ENCODE data around the gene PASK.
A peak's percentile ranks its signal among the peaks of the same experiment; 100 is the strongest.

PASK gene

GRCh38 chr2:241153616-241154015 is 4.3 kb upstream of the PASK start:
- TF ChIP-seq REST (IDR thresholded peaks at IDR 0.05; ENCODE audit: low read depth) = no peak
- TF ChIP-seq TCF12 (IDR thresholded peaks at IDR 0.05; ENCODE audit: low read depth) = no peak
- TF ChIP-seq EP300 (IDR thresholded peaks at IDR 0.05; ENCODE audit: borderline replicate concordance) = no peak
- TF ChIP-seq TAF1 (IDR thresholded peaks at IDR 0.05; ENCODE audit: low read depth) = no peak
- TF ChIP-seq NFIC (IDR thresholded peaks at IDR 0.05) = no peak
- no peak for TF ChIP-seq CEBPB (IDR thresholded peaks at IDR 0.05)
- TF ChIP-seq CREB1 (IDR thresholded peaks at IDR 0.05; ENCODE audit: low read depth) = no peak
- no peak for TF ChIP-seq TEAD4 (IDR thresholded peaks at IDR 0.05)
- no peak for TF ChIP-seq YY1 (IDR thresholded peaks at IDR 0.05; ENCODE audit: low read depth)
- TF ChIP-seq FOXM1 (IDR thresholded peaks at IDR 0.05; ENCODE audit: borderline replicate concordance, low read depth) = no peak
- TF ChIP-seq RAD21 (IDR thresholded peaks at IDR 0.05; ENCODE audit: low read depth) = no peak
- TF ChIP-seq USF1 (IDR thresholded peaks at IDR 0.05) = no peak
- no peak for TF ChIP-seq EGR1 (IDR thresholded peaks at IDR 0.05)
- TF ChIP-seq MAX (IDR thresholded peaks at IDR 0.05) = no peak
- TF ChIP-seq ZBTB7A (IDR thresholded peaks at IDR 0.05; ENCODE audit: low read depth) = no peak

GRCh38 chr2:241151934-241152660 is 2.8 kb upstream of the PASK start:
- TF ChIP-seq TAF1 (IDR thresholded peaks at IDR 0.05; ENCODE audit: low read depth) = no peak
- no peak for TF ChIP-seq EGR1 (IDR thresholded peaks at IDR 0.05)
- TF ChIP-seq RAD21 (IDR thresholded peaks at IDR 0.05; ENCODE audit: low read depth) = no peak
- TF ChIP-seq CEBPB (IDR thresholded peaks at IDR 0.05) = no peak
- TF ChIP-seq YY1 (IDR thresholded peaks at IDR 0.05; ENCODE audit: low read depth) = no peak
- no peak for TF ChIP-seq EP300 (IDR thresholded peaks at IDR 0.05; ENCODE audit: borderline replicate concordance)

GRCh38 chr2:241150660-241151530 is 1.6 kb upstream of the PASK start:
- TF ChIP-seq EGR1 (IDR thresholded peaks at IDR 0.05) = 0 out of 2 replicates have a peak, but pooled peaks have one; percentile 24
- TF ChIP-seq USF1 (IDR thresholded peaks at IDR 0.05) = peak; percentile 54; the same call in 1 of the 2 replicates
- no peak for TF ChIP-seq TCF12 (IDR thresholded peaks at IDR 0.05; ENCODE audit: low read depth)
- no peak for TF ChIP-seq TEAD4 (IDR thresholded peaks at IDR 0.05)
- no peak for TF ChIP-seq REST (IDR thresholded peaks at IDR 0.05; ENCODE audit: low read depth)
- no peak for TF ChIP-seq CREB1 (IDR thresholded peaks at IDR 0.05; ENCODE audit: low read depth)

- TF ChIP-seq TAF1 (IDR thresholded peaks at IDR 0.05; ENCODE audit: low read depth) (peak; percentile 93), NFIC (IDR thresholded peaks at IDR 0.05) (no peak), ZBTB7A (IDR thresholded peaks at IDR 0.05; ENCODE audit: low read depth) (no peak), EGR1 (IDR thresholded peaks at IDR 0.05) (peak; percentile 31; the same call in 1 of the 2 replicates), CREB1 (IDR thresholded peaks at IDR 0.05; ENCODE audit: low read depth) (0 out of 2 replicates have a peak, but pooled peaks have one; percentile 30), MAX (IDR thresholded peaks at IDR 0.05) (peak; percentile 65), TCF12 (IDR thresholded peaks at IDR 0.05; ENCODE audit: low read depth) (0 out of 2 replicates have a peak, but pooled peaks have one; percentile 12), YY1 (IDR thresholded peaks at IDR 0.05; ENCODE audit: low read depth) (peak; percentile 96)
These were observed 820 bp upstream of the PASK start, which contains the start of gene PPP1R7 for GRCh38 chr2:241149925-241150659. Gene PPP1R7, plus strand, starts transcription at chr2:241150467. Its CDS starts 29 bp downstream, at chr2:241150496.

GRCh38 chr2:241149675-241149924 is 328 bp upstream of the PASK start:
- no peak for TF ChIP-seq MAX (IDR thresholded peaks at IDR 0.05)
- TF ChIP-seq YY1 (IDR thresholded peaks at IDR 0.05; ENCODE audit: low read depth) = no peak
- TF ChIP-seq NFIC (IDR thresholded peaks at IDR 0.05) = no peak
- TF ChIP-seq TCF12 (IDR thresholded peaks at IDR 0.05; ENCODE audit: low read depth) = no peak
- TF ChIP-seq CEBPB (IDR thresholded peaks at IDR 0.05) = no peak
- no peak for TF ChIP-seq RAD21 (IDR thresholded peaks at IDR 0.05; ENCODE audit: low read depth)
- TF ChIP-seq TAF1 (IDR thresholded peaks at IDR 0.05; ENCODE audit: low read depth) = no peak
- TF ChIP-seq EP300 (IDR thresholded peaks at IDR 0.05; ENCODE audit: borderline replicate concordance) = no peak
- TF ChIP-seq EGR1 (IDR thresholded peaks at IDR 0.05) = no peak
- TF ChIP-seq REST (IDR thresholded peaks at IDR 0.05; ENCODE audit: low read depth) = no peak
- no peak for TF ChIP-seq USF1 (IDR thresholded peaks at IDR 0.05)
- TF ChIP-seq FOXM1 (IDR thresholded peaks at IDR 0.05; ENCODE audit: borderline replicate concordance, low read depth) = no peak
- TF ChIP-seq TEAD4 (IDR thresholded peaks at IDR 0.05) = no peak
